ENCODE data around the gene MYLK.
"Not testable (repeated sequence)": the region's sequence is repeated elsewhere in the genome, so short reads cannot be mapped to it uniquely, and the experiment has no call there.

The MYLK gene

GRCh38 chr3:123719061-123719756 is 164.9 kb downstream of the MYLK start:
- peak; percentile 60 for DNase-seq

- no peak for DNase-seq
Measured at GRCh38 chr3:123718108-123718507, 166.0 kb downstream of the MYLK start.

- not testable (repeated sequence) for DNase-seq
Measured at GRCh38 chr3:123717451-123717850, 166.7 kb downstream of the MYLK start.

GRCh38 chr3:123716411-123716810 is 167.7 kb downstream of the MYLK start:
- no peak for DNase-seq

- DNase-seq = peak; percentile 80
Measured at GRCh38 chr3:123713211-123713610, 170.9 kb downstream of the MYLK start.

- no peak for DNase-seq
Measured at GRCh38 chr3:123712077-123712860, 171.9 kb downstream of the MYLK start.

- DNase-seq = no peak
Measured at GRCh38 chr3:123711356-123711755, 172.8 kb downstream of the MYLK start.

GRCh38 chr3:123708531-123708930 is 175.6 kb downstream of the MYLK start:
- DNase-seq = no peak

GRCh38 chr3:123707641-123708040 is 176.5 kb downstream of the MYLK start:
- not testable (repeated sequence) for DNase-seq

GRCh38 chr3:123706871-123707270 is 177.3 kb downstream of the MYLK start:
- DNase-seq = no peak

- no peak for DNase-seq
Measured at GRCh38 chr3:123705488-123706285, 178.4 kb downstream of the MYLK start.

- DNase-seq = not testable (repeated sequence)
Measured at GRCh38 chr3:123703663-123704062, 180.5 kb downstream of the MYLK start.

- no peak for DNase-seq
Measured at GRCh38 chr3:123702720-123703119, 181.4 kb downstream of the MYLK start.

- DNase-seq = peak; percentile 64
Measured at GRCh38 chr3:123702057-123702456, 182.1 kb downstream of the MYLK start.

GRCh38 chr3:123700791-123701722 is 183.1 kb downstream of the MYLK start:
- no peak for DNase-seq

GRCh38 chr3:123698813-123699212 is 185.3 kb downstream of the MYLK start:
- no peak for DNase-seq

GRCh38 chr3:123696808-123697207 is 187.3 kb downstream of the MYLK start:
- DNase-seq = no peak

- no peak for DNase-seq
Measured at GRCh38 chr3:123695731-123696640, 188.1 kb downstream of the MYLK start.

- DNase-seq = no peak
Measured at GRCh38 chr3:123695152-123695551, 189.0 kb downstream of the MYLK start.

GRCh38 chr3:123694366-123695087 is 189.6 kb downstream of the MYLK start:
- no peak for DNase-seq

Data from inflammatory macrophage treated with lipopolysaccharide for 4 hours (primary cell).